ENCODE measurements around the gene ARSB.
A peak's percentile ranks its signal among the peaks of the same experiment; 100 is the strongest.

The ARSB gene

DNA sequence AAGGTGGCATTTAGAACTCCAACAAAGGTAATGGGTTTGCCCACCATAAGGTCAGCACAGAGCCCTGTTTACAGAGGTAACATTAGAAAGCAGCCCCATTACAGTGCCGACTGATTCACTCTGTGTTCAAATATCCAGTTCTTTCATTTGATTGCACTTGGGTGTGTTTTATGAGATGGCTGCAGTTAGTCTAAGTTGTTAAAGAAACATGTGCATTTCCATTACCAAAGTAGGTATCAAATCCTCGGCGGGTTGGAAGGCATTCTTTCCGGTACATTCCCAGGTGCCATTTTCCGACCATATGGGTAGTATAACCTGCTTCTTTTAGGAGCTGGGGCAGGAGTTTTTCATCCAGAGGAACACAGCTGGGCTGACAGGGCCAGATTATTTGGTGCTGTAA is 16.3 kb downstream of the ARSB start:
- Histone ChIP-seq H3K9ac (ENCODE audit: low read depth, low read length, poor library complexity, severe bottlenecking) (no peak overlapping the region), H3K9me2 (replicated peaks; ENCODE audit: low read depth, low read length) (no peaks in the 10 kb centered on the region), H3K9me3 (ENCODE audit: insufficient read depth, low read depth, low read length) (no peaks in the 10 kb centered on the region), H3K36me3 (ENCODE audit: insufficient read depth, low read length) (peaks cover 10% of the 10 kb centered on the region; the same call in 1 of the 2 replicates), H2AFZ (ENCODE audit: low read length) (no peak overlapping the region), H3K4me2 (ENCODE audit: low read depth, low read length, poor library complexity, severe bottlenecking) (no peak overlapping the region), H3K27me3 (ENCODE audit: insufficient read depth, low read length, poor library complexity, severe bottlenecking) (no peaks in the 10 kb centered on the region), H4K20me1 (ENCODE audit: insufficient read depth, low read length, poor library complexity, severe bottlenecking) (no peaks in the 10 kb centered on the region), H3K4me1 (ENCODE audit: insufficient read depth, low read length, poor library complexity, severe bottlenecking) (no peaks in the 10 kb centered on the region), H3K79me2 (ENCODE audit: insufficient read depth, low read length) (no peaks in the 10 kb centered on the region), H3F3A (ENCODE audit: low read depth) (no peaks in the 10 kb centered on the region), H3K4me3 (ENCODE audit: low read length, poor library complexity, severe bottlenecking) (no peak overlapping the region)
- no peak for TF ChIP-seq EZH2phosphoT487 (IDR thresholded peaks at IDR 0.05; ENCODE audit: borderline replicate concordance)
- TF ChIP-seq, protein P1, sequence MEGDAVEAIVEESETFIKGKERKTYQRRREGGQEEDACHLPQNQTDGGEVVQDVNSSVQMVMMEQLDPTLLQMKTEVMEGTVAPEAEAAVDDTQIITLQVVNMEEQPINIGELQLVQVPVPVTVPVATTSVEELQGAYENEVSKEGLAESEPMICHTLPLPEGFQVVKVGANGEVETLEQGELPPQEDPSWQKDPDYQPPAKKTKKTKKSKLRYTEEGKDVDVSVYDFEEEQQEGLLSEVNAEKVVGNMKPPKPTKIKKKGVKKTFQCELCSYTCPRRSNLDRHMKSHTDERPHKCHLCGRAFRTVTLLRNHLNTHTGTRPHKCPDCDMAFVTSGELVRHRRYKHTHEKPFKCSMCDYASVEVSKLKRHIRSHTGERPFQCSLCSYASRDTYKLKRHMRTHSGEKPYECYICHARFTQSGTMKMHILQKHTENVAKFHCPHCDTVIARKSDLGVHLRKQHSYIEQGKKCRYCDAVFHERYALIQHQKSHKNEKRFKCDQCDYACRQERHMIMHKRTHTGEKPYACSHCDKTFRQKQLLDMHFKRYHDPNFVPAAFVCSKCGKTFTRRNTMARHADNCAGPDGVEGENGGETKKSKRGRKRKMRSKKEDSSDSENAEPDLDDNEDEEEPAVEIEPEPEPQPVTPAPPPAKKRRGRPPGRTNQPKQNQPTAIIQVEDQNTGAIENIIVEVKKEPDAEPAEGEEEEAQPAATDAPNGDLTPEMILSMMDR (conservative IDR thresholded peaks at IDR 0.05; ENCODE audit: low read length): no peak

DNA sequence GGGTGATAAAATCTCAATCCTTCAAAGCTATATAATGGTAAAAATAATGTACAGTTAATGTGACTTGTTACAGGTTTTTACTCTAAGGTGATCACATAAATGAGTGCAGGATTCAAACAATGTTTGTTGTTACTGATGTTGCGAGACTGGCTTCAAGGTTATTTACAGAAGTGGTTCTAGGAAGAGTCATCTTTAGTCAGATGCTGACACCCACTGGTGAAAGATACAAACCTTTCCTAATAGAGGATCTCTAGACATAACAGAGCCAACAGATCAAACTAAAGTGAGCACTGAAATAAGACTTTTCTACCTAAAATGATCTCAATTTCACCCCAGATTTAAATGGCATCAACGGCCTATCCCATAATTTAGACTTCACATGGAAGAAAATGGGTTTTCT is 20.2 kb downstream of the ARSB start:
- Histone ChIP-seq H3K4me3 (ENCODE audit: low read length, poor library complexity, severe bottlenecking) (no peak overlapping the region), H3K9me2 (replicated peaks; ENCODE audit: low read depth, low read length) (no peaks in the 10 kb centered on the region), H3K79me2 (ENCODE audit: insufficient read depth, low read length) (no peaks in the 10 kb centered on the region), H3K36me3 (ENCODE audit: insufficient read depth, low read length) (peaks cover 13% of the 10 kb centered on the region; the same call in 1 of the 2 replicates), H4K20me1 (ENCODE audit: insufficient read depth, low read length, poor library complexity, severe bottlenecking) (no peaks in the 10 kb centered on the region), H3K9me3 (ENCODE audit: insufficient read depth, low read depth, low read length) (no peaks in the 10 kb centered on the region), H3K4me2 (ENCODE audit: low read depth, low read length, poor library complexity, severe bottlenecking) (no peak overlapping the region), H3K9ac (ENCODE audit: low read depth, low read length, poor library complexity, severe bottlenecking) (no peak overlapping the region), H3F3A (ENCODE audit: low read depth) (no peaks in the 10 kb centered on the region), H3K27me3 (ENCODE audit: insufficient read depth, low read length, poor library complexity, severe bottlenecking) (no peaks in the 10 kb centered on the region), H3K4me1 (ENCODE audit: insufficient read depth, low read length, poor library complexity, severe bottlenecking) (no peaks in the 10 kb centered on the region), H2AFZ (ENCODE audit: low read length) (no peak overlapping the region)
- TF ChIP-seq EZH2phosphoT487 (IDR thresholded peaks at IDR 0.05; ENCODE audit: borderline replicate concordance): no peak
- TF ChIP-seq, protein P1 (conservative IDR thresholded peaks at IDR 0.05; ENCODE audit: low read length): peak; percentile 58

DNA sequence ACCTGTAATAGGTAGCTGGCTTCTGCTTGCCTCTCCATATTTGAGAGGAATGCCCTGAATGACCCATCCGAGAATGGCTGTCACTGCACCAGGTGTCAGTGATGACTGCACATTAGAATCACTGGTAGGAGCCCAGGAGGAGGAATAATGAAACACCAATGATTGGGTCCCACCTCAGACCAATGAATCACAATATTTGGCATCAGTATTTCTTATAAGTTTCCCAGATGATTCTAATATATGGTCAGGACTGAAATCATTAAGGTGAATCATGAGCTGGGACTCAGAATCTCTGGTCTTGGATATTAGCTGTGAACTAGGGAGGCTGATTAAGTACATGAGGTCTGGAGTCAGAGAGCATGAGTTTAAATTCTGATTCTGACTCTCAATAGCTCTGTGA is 23.4 kb downstream of the ARSB start:
- no peaks in the 10 kb centered on the region for H3F3A ChIP-seq (ENCODE audit: low read depth)
- H3K4me2 ChIP-seq (ENCODE audit: low read depth, low read length, poor library complexity, severe bottlenecking): no peak overlapping the region
- no peaks in the 10 kb centered on the region for H3K79me2 ChIP-seq (ENCODE audit: insufficient read depth, low read length)
- H3K4me1 ChIP-seq (ENCODE audit: insufficient read depth, low read length, poor library complexity, severe bottlenecking): no peaks in the 10 kb centered on the region
- no peak overlapping the region for H3K4me3 ChIP-seq (ENCODE audit: low read length, poor library complexity, severe bottlenecking)
- TF ChIP-seq, protein P1 (conservative IDR thresholded peaks at IDR 0.05; ENCODE audit: low read length): no peak
- no peak for TF ChIP-seq EZH2phosphoT487 (IDR thresholded peaks at IDR 0.05; ENCODE audit: borderline replicate concordance)
- no peak overlapping the region for H3K9ac ChIP-seq (ENCODE audit: low read depth, low read length, poor library complexity, severe bottlenecking)
- no peak overlapping the region for H2AFZ ChIP-seq (ENCODE audit: low read length)
- no peaks in the 10 kb centered on the region for H3K9me3 ChIP-seq (ENCODE audit: insufficient read depth, low read depth, low read length)
- H3K27me3 ChIP-seq (ENCODE audit: insufficient read depth, low read length, poor library complexity, severe bottlenecking): no peaks in the 10 kb centered on the region
- no peaks in the 10 kb centered on the region for H4K20me1 ChIP-seq (ENCODE audit: insufficient read depth, low read length, poor library complexity, severe bottlenecking)
- peaks cover 13% of the 10 kb centered on the region; the same call in 1 of the 2 replicates for H3K36me3 ChIP-seq (ENCODE audit: insufficient read depth, low read length)
- H3K9me2 ChIP-seq (replicated peaks; ENCODE audit: low read depth, low read length): no peaks in the 10 kb centered on the region
